ENCODE data around the gene PNMA6E. TPM values are rescaled to one million over a fixed set of nuclear protein-coding genes. Genes with fewer than 3 reads are reported as not detected.

The PNMA6E gene
- total RNA-seq, 4 donors from 2014 or later: not detected

GRCh38 chrX:153400146-153401132 lies 711 bp downstream of the PNMA6E start:
- TF ChIP-seq CTCF (IDR thresholded peaks at IDR 0.05) (peak in 4 of 5 experiments; percentile 34 to 48 (median 41)), EP300 (IDR thresholded peaks at IDR 0.05) (no peak), POLR2A (IDR thresholded peaks at IDR 0.05) (no peak)
- 74 to 81% methylated on average over 28 to 58 of the region's 60 CpGs for WGBS, 2 donors
- Histone ChIP-seq H3K36me3 (no peaks in the 10 kb centered on the region), H3K9me3 (no peaks in the 10 kb centered on the region), H3K27me3 (peaks cover 0 to 6% of the 10 kb centered on the region in 2 donors), H3K4me1 (no peaks in the 10 kb centered on the region), H3K27ac (no peak overlapping the region), H3K4me3 (no peak overlapping the region)
- no peak for DNase-seq (ENCODE audit: low spot score in 2 of 2)

GRCh38 chrX:153398275-153398960 lies 2.7 kb downstream of the PNMA6E start:
- no peak for DNase-seq (ENCODE audit: low spot score in 2 of 2)
- no peaks in the 10 kb centered on the region for H3K9me3 ChIP-seq
- peaks cover 0 to 6% of the 10 kb centered on the region in 2 donors for H3K27me3 ChIP-seq
- H3K4me3 ChIP-seq: no peak overlapping the region
- H3K27ac ChIP-seq: no peak overlapping the region
- WGBS, 2 donors: 68 to 84% methylated on average over 8 to 17 of the region's 17 CpGs
- H3K4me1 ChIP-seq: no peaks in the 10 kb centered on the region
- no peaks in the 10 kb centered on the region for H3K36me3 ChIP-seq
- no peak for TF ChIP-seq CTCF (IDR thresholded peaks at IDR 0.05)

- Histone ChIP-seq H3K27ac (no peak overlapping the region), H3K4me1 (no peaks in the 10 kb centered on the region), H3K4me3 (no peak overlapping the region), H3K36me3 (no peaks in the 10 kb centered on the region), H3K9me3 (no peaks in the 10 kb centered on the region), H3K27me3 (peaks cover 0 to 6% of the 10 kb centered on the region in 2 donors)
- no peak for TF ChIP-seq POLR2A (IDR thresholded peaks at IDR 0.05)
- no peak for TF ChIP-seq EP300 (IDR thresholded peaks at IDR 0.05)
- TF ChIP-seq CTCF (IDR thresholded peaks at IDR 0.05): no peak
- WGBS, 2 donors: 83 to 88% methylated on average over 1 to 27 of the region's 27 CpGs
- no peak for DNase-seq (ENCODE audit: low spot score in 2 of 2)
Observed at GRCh38 chrX:153397256-153397960, 3.7 kb downstream of the PNMA6E start.

GRCh38 chrX:153396320-153397195 lies 4.6 kb downstream of the PNMA6E start:
- Histone ChIP-seq H3K27me3 (peaks cover 0 to 6% of the 10 kb centered on the region in 2 donors), H3K4me3 (no peak overlapping the region), H3K9me3 (no peaks in the 10 kb centered on the region), H3K36me3 (no peaks in the 10 kb centered on the region), H3K27ac (no peak overlapping the region), H3K4me1 (no peaks in the 10 kb centered on the region)
- TF ChIP-seq POLR2A (IDR thresholded peaks at IDR 0.05): no peak
- TF ChIP-seq CTCF (IDR thresholded peaks at IDR 0.05): no peak
- no peak for TF ChIP-seq EP300 (IDR thresholded peaks at IDR 0.05)
- DNase-seq (ENCODE audit: low spot score in 2 of 2): no peak
- WGBS, 2 donors: 80 to 82% methylated on average over 4 to 25 of the region's 26 CpGs
